Measurements from ENCODE around the gene AGRN.
A peak's percentile ranks its signal among the peaks of the same experiment; 100 is the strongest.
"Not testable (repeated sequence)": the region's sequence is repeated elsewhere in the genome, so short reads cannot be mapped to it uniquely, and the experiment has no call there.

AGRN gene

DNA sequence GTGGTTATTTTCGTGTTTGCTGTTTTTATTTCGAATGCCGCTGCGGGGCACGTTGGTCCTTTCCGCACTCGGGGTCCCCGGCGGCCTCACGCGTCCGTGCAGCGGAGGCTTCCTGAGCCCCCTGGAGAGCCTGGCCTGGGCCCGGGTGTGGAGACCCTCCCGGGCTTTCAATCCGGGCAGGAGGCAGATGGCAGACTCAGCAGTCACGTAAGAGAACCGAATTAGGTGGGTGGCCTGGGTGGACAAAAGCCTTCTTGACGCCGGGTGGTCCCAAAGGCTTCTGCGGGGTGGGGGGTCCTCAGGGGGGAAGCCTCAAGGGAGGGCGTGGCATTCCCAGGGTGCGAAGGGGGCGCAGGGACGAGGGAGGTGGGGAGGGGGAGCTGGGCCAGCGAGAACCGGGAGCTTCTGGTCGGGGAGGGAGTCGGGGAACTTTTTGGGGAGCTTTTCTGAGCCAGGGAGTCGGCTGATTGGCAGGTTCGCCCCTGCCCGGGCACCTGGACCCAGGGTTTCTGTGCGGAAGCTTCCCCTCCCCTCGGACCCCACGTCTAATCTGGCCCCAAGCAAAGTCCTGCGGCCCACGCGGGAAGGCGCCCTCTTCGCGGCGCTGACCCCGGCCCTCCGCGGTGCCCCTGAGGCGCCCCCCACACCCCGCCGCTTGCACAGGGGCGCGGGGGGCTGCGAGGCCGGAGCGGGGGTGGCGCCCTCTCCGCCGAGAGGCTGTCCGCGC, 18.7 kb upstream of the AGRN start:
- DNase-seq = no peak

DNA sequence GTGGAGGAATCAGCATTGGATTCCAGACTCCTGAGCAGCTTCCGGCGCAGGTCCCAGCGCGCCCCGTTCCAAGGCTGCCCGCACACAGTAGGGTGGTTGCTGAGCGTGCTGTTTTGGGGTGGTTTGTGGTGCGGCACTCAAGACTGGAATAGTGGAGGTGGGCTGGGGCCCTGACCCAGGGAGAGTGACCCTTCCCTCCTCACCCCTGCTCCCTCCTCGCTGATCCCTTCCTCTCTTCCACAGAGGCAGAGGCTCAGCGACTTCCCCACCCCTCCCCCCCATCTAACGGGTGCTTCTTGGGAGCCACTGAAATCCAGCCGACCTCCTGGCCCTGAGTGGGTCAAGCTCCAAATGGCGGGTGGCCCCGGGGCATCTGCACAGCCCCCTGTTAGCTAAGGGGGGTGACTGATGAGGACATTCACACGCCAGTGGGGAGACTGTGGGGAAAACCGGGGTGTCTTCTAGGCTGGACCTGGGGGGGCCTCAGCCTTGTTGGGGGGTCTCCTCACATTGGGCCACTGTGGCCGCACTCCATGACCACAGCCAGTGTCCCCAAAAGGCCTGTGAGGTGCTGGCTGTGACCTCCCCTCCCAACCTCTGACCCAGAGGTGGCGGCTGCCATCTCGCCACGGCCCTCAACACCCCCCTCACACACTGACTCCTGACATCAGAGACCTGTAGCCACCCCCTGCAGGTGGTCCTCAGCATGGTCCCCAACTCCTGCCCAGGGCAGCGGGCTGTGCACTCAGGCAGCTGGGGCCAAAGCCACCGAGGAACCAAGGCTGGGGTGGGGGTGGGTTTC, 16.1 kb upstream of the AGRN start:
- DNase-seq = no peak

- no peak for DNase-seq
These were observed 15.5 kb upstream of the AGRN start for GRCh38 chr1:1004420-1004779.

DNA sequence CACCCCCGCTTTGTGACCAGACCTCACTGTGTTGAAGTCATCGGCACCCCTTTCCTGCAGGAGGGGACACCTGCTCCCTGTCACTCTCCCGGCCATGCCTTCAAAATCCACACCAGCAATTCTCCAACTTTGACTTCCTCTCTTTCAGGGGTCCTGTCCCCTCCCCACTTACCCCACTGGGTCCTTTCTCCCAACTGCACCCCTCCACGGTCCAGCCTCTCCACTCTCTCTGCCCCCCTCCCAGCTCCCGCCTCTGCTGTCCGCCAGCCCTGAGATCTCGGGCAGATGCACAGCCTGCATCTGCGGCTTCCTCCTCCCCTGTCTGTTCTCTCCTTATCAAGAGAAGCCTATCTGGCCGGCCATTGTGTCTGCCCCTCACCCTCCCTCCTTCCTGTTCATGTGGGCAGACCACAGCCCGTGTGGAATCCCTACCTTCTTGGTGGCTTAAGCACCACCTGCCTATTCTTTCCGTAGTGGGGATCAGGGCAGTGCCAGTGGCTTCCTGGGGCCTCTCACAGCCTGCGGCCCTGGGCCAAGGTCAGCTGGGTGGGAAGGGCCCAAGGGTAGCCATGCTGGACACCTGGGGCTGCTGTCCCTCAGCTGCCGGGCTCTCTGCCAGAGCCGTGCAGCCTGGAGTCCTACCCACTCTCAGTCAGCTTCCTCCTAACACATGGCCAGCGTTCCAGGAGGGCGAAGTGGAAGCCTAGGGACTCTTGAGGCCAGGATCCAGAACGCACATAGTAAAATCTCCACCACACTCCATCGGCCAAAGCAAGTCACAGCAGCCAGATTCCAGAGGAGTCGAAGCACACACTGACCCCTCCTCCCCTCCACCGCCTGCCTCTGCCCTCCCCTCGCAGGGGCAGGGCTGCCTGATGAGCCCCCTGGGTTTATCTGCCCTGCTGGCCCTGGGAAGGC, 14.9 kb upstream of the AGRN start:
- no peak for DNase-seq

DNA sequence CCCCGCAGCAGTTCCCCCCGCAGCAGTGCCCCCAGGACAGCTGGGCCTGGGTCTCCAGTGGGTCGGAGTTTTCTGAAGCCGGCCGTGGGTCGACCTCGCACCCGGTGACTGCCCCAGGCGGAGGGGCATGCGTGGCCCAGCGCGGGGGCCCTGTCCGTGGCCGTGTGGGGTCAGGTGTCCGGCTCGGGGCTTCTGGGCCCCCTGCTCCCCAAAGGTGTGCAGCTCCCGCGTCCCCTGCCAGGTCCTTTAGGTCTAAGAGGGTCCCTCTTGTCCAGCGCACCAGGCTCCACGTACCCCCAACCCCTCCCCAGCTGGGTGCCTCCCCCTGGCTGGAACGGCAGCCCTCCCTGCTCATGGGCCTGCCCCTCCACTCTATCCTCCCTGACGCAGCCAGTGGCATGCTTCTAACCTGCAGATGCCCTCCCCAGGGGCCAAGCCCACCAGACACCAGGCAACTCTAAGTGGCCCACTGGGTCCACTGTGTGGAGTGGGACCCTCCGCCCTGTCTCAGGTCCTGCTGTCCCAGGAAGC, 14.1 kb upstream of the AGRN start:
- no peak for DNase-seq

DNA sequence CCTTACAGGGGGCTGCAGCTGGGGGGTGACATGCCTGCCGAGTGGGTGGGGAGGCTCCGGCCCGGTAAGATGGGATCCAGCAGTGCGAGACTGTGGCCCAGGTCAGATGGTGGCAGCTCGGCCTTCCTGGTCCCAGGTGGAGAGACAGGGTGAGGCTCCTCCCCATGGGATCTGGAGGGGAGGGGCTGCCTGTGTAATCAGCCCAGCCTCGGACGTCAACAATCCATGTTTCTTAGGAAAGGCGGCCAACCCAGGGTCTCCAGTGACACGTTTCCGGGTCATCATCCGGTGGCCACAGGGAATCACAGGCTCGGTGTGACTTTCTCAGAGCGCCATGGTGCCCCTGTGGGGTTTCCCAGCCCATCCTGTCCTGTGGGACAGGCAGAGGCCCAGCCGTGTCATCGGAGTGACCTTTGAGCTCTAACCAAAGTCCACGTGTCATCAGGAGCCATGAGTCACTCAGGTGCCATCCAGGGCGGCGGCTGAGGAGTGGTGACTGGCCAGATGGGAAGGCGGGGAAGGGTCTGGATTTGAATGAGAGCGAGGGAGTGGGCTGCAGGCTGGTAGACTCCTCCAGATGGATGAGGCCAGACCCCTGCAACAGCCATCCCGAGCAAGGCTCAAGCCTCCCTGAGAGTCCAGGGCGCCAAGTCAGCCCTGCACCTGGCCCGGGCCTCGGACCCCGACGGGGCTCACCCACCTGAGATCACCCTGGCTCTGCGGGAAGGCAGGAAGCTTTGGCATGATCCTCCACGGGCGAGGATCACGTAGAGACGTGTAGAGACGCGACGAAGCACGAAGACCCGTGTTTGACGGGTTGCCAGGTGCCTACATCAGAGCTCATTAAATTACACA, 13.4 kb upstream of the AGRN start:
- DNase-seq = no peak

GRCh38 chr1:1010131-1010530, 9.8 kb upstream of the AGRN start:
- not testable (repeated sequence) for DNase-seq

DNA sequence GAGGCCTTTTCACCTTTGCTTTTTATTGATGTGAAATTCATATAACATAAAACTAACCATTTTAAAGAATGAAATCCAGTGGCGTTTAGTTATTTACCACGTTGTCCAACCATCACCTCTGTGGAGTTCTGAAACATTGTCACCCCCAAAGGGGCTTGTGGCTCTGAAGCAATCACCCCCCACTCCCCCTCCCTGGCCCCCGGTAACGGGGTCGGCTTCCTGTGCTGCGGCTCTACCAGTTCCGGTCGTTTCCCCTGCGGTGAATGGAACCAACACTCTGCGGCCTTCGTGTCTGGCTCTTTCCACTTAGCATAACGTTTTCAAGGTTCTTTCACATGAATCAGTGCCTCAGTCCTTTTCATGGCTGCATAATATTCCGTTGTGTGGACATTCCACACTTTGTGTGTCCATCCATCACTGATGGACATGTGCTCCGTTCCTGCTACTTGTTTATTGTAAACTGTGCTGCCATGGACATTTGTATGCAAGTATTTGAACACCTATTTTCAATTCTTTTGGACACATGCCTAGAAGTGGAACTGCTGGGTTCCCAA, 8.4 kb upstream of the AGRN start:
- DNase-seq = no peak

DNA sequence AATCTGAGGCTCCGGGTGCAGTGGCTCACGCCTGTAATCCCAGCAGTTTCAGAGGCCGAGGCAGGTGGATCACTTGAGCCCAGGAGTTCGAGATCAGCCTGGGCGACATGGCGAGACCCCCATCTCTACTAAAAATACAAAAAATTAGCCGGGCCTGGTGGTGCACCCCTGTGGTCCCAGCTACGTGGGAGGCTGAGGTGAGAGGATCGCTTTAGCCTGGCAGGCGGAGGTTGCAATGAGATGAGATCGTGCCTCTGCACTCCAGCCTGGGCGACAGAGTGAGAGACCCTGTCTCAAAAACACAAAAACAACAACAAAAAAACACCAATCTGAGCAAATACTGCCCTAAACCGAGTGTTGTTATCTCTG, 7.2 kb upstream of the AGRN start:
- DNase-seq = not testable (repeated sequence)

GRCh38 chr1:1013105-1013921, 6.6 kb upstream of the AGRN start, which contains the start of gene ISG15:
ISG15 (plus strand) TSS chr1:1013497; CDS start chr1:1013574, 77 bp downstream.
- peak; percentile 29 to 74 for DNase-seq

- no peak for DNase-seq
These were observed 5.8 kb upstream of the AGRN start for GRCh38 chr1:1013922-1014648.

DNA sequence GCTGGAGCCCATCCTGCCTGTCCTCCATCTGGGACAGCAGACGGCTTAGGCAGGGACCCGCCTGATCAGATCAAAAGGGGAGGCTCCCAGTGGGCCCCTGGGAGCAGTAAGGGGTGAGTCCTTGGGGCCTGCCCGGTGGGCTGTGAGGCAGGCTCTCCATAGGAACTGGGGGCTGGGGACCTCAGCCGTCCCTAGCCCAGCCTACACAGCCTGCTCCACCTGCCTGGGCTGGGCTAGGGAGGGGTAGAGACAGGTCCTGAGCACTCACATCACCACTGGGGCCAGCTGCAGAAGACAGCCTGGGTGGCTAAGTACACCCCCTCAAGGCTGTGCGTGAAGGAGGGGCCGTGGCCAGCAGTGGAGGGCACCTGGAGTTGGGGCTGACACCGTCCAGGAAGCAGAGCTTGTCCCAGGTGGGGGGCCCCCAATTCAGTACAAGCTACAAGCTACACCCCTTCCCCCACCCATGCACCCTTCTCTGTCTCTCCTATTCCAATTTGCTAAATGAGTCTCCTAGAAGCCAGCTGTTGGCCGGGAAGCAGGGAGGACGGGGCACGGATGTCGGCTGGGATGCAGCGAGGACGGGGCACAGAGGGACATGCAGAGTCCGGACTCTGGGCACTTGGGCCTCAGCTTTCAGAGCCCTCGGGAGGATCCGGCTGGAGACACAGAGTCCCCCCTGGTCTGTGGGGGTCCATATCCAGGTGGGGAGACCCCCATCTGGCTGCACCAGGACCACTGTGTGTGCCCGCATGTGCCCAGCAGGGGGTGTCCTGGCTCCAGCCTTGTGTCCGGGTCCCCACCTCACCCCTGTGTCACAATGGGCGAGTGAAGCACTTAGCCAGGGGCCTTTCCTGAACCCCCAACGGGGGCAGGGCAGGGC, 4.9 kb upstream of the AGRN start:
- no peak for DNase-seq

DNA sequence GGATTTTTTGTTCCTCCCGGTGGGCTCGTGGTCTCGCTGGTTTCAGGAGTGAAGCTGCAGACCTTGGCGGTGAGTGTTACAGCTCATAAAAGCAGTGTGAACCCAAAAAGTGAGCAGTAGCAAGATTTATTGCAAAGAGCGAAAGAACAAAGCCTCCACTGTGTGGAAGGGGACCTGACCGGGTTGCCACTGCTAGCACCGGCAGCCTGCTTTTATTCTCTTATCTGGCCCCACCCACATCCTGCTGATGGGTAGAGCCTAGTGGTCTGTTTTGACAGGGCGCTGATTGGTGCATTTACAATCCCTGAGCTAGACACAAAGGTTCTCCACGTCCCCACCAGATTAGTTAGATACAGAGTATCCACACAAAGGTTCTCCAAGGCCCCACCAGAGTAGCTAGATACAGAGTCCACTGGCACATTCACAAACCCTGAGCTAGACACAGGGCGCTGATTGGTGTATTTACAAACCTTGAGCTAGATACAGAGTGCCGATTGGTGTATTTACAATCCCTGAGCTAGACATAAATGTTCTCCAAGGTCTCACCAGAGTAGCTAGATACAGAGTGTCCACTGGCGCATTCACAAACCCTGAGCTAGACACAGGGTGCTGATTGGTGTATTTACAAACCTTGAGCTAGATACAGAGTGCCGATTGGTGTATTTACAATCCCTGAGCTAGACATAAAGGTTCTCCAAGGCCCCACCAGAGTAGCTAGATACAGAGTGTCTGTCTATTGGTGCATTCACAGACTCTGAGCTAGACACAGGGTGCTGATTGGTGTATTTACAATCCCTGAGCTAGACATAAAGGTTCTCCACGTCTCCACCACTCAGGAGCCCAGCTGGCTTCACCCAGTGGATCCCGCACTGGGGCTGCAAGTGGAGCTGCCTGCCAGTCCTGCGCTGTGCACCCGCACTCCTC, 2.3 kb upstream of the AGRN start:
- DNase-seq = not testable (repeated sequence)

DNA sequence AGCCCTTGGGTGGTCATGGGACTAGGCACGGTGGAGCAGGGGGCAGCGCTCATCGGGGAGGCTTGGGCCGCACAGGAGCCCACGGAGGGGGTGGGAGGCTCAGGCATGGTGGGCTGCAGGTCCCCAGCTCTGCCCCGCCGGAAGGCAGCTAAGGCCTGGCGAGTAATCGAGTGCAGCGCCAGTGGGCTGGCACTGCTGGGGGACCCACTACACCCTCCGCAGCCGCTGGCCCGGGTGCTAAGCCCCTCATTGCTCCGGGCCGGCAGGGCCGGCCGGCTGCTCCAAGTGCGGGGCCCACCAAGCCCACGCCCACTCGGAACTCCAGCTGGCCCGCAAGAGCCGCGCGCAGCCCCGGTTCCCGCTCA, 1.6 kb upstream of the AGRN start:
- DNase-seq = not testable (repeated sequence)

DNA sequence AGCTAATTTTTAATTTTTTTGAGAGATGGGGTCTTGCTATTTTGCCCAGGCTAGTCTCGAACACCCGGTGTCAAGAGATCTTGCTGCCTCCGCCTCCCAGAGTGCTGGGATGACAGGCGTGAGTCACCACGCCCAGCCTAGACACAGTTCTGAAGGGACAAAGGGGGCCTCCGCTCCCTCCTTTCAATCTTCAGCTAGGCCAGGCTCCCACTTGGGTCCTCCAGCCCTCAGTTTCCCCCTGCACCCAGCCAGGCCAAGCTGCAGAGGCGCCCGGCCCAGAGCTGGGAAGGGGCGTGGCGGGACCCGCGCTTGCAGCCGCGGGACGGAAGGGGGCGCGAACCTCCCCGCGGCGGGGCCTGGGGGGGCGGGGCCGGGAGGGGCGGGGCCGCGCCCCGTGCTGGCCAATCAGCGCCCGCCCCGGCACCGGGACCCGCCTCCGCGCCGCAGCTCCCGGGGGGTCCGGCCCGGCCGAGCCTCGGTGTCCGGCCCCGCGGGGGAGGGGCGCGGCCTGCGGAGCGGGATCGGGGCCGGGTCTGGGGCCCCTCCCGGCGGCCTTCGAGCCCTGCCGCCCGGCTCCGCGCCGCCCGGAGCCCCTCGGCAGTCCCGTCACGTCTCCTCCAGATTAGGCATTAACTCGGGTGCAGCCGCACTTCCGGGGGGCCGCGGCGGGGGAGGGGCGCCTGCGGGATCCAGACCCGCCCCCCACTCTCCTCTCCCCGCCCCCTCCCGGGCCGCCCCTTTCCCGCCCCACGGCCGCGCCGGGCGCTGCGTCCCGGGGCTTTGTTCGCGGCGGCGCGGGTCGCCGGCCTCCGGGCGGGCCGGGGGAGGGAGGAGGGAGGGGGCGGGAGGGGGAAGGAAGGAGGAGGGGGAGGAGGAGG, 559 bp upstream of the AGRN start:
- peak; percentile 51 for DNase-seq

DNA sequence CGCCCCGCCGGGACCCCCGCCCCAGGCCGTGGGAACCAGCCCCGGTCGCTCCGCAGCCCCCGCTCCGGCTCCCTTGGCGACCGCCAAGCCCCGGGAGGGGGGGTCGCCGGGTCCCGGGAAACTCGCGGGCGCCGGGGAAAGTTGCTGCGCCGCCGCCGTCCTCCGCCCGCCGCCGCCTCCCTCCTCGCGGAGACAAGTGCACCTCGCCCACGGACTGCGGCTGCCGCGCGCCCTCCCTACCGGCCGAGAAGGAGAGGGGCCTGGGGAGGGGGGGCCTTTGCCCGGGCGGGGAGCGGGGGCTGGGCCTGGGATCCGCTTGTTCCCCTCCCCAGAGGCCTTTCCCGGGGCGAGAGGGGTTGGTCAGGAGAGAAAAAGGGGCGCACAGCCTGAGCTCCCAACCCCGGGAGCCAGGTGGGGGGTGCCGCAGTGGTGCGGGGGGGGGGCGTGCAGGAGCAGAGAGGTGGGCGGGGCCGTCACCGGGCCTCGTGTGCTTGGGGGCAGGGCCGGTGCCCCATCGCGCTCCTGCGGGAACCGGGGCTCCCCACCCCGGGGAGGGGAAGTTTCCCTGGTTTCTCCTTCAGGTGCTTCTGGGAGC, 592 bp downstream of the AGRN start:
- DNase-seq = no peak

Data from NCI-H2081 (cell line).